Fibroblast of lung (primary cell): ENCODE results near the gene FCRL4. TPM values are rescaled to one million over a fixed set of nuclear protein-coding genes. Genes with fewer than 3 reads are reported as not detected.

Experiments
- DNase-seq, 2 donors: peaks; one replicate each; pipeline versions ENCODE4 v3.0.0 to v3.0.0-alpha.2; 2010; ENCODE audit warnings: low read depth in 2 of 2
- H2AFZ ChIP-seq: 2 replicates; pipeline ENCODE4 v1.5.1; 2012; ENCODE audit warnings: low read length, control low read depth, inconsistent platforms
- H3K27ac ChIP-seq: 2 replicates; pipeline ENCODE4 v1.5.1; 2011; ENCODE audit warnings: low read length, control low read depth; ENCODE audit not compliant: insufficient read depth
- H3K27me3 ChIP-seq: 2 replicates; pipeline ENCODE4 v1.5.1; 2011; ENCODE audit warnings: mild to moderate bottlenecking, low read length; ENCODE audit not compliant: control insufficient read depth, insufficient read depth
- H3K36me3 ChIP-seq: 2 replicates; pipeline ENCODE4 v1.5.1; 2011; ENCODE audit warnings: low read length; ENCODE audit not compliant: control insufficient read depth, insufficient read depth
- H3K4me1 ChIP-seq: 2 replicates; pipeline ENCODE4 v1.5.1; 2011; ENCODE audit warnings: low read length; ENCODE audit not compliant: control insufficient read depth, insufficient read depth; ENCODE audit errors: extremely low read depth
- H3K4me2 ChIP-seq: 2 replicates; pipeline ENCODE4 v1.5.1; 2011; ENCODE audit warnings: low read length, control low read depth; ENCODE audit not compliant: insufficient read depth; ENCODE audit errors: extremely low read depth
- H3K4me3 ChIP-seq, 4 experiments: fragments of 200-600 bp in 1 of 4; sonication (generic) in 1 of 4; replicated peaks in 1 of 4; 2 replicates each; pipeline ENCODE4 v1.5.1; 2011 to 2016; ENCODE audit warnings: low read length in 4 of 4, low read depth in 3 of 4, mild to moderate bottlenecking in 3 of 4, control low read depth in 2 of 4, inconsistent platforms in 1 of 4, mixed read lengths in 1 of 4; ENCODE audit not compliant: insufficient read depth in 1 of 4; ENCODE audit errors: control extremely low read depth in 1 of 4
- H3K79me2 ChIP-seq: 2 replicates; pipeline ENCODE4 v1.5.1; 2012; ENCODE audit warnings: mild to moderate bottlenecking, low read length, inconsistent platforms; ENCODE audit not compliant: control insufficient read depth, insufficient read depth
- H3K9ac ChIP-seq: 2 replicates; pipeline ENCODE4 v1.5.1; 2011; ENCODE audit warnings: mild to moderate bottlenecking, low read length, control low read depth; ENCODE audit not compliant: insufficient read depth
- H3K9me3 ChIP-seq: 2 replicates; pipeline ENCODE4 v1.5.1; 2012; ENCODE audit warnings: low read depth, low read length; ENCODE audit not compliant: control insufficient read depth, insufficient read depth
- H4K20me1 ChIP-seq: 2 replicates; pipeline ENCODE4 v1.5.1; 2011; ENCODE audit warnings: low read length; ENCODE audit not compliant: control insufficient read depth, insufficient read depth; ENCODE audit errors: extremely low read depth
- CTCF ChIP-seq, 2 donors: IDR thresholded peaks in 1 of 2; conservative IDR thresholded peaks in 1 of 2; 1 replicate in 1 of 2; 2 replicates in 1 of 2; pipeline ENCODE4 v1.5.1; 2011 to 2012; ENCODE audit warnings: low read length in 2 of 2, control low read depth in 1 of 2, inconsistent platforms in 1 of 2, low read depth in 1 of 2, mild to moderate bottlenecking in 1 of 2
- EZH2 ChIP-seq: IDR thresholded peaks from 2 replicates; pipeline ENCODE4 v1.5.1; 2012; ENCODE audit warnings: low read length, control low read depth, mild to moderate bottlenecking; ENCODE audit errors: missing control alignments
- polyA minus RNA-seq: library from RNA; depleted of rRNA, polyadenylated mRNA; stranded (reverse); fragments of >200 nt; gene quantifications from 2 replicates; pipeline ENCODE4 v1.2.3, GENCODE V29; 2011; ENCODE audit warnings: low replicate concordance
- polyA plus RNA-seq, 2 donors: library from polyadenylated mRNA; depleted of rRNA in 1 of 2; stranded (reverse) in 1 of 2; unstranded in 1 of 2; fragments of >200 nt; gene quantifications; 2 replicates each; pipeline ENCODE4 v1.2.1, GENCODE V29; 2011 to 2012; ENCODE audit warnings: missing spikeins in 1 of 2
- total RNA-seq: library from RNA; depleted of rRNA; stranded (reverse); fragments of >200 nt; gene quantifications from 2 replicates; pipeline ENCODE4 v1.2.1, GENCODE V29; 2014

Gene FCRL4
- not detected in 2 replicates for total RNA-seq
- not detected in 2 replicates for polyA plus RNA-seq
- not detected in 2 replicates for polyA plus RNA-seq (2012)
- not detected in 2 replicates for polyA minus RNA-seq

DNA sequence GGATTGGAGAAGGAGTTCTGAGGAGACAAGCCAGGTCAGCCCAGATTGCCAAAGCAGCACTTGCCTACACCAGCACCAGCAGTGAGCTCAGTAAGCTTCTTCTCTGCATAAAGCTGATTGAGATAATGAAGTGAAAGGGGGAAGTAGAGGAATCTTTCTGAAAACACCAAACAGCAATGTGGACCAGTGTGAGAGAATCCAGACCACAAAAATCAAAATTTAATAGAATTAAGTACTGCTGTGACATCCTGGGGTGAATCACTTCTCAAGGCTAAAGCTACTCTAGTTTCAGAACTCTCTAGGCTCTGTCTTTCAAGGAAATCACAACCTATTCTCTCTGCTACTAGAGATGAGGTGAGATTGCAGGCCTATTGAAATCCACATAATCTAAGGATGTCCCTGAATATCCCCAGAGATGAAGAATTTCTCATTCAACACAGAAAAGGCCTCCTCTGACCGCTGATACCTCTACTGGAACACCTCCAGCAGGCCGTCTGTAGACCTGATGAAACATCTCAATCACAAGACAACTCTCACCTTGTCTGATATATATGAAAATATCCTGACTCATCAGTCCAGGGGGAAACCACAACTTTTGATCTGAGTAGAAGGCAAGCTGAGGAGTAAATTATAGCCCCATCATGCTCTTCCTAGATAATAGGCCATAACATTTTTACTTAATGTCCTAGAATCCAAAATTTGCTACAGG lies at the start of gene FCRL4:
Gene FCRL4, minus strand, starts transcription at position 127 of the 709 bp plus-strand sequence. CDS start 141 bp downstream, outside the sequence.
- Histone ChIP-seq H3K4me3 (no peak within 1 kb of the TSS), H3K36me3 (no peaks in the 10 kb centered on the region), H3K79me2 (no peaks in the 10 kb centered on the region), H3K4me1 (no peaks in the 10 kb centered on the region), H3K4me2 (no peak within 1 kb of the TSS), H3K27me3 (no peaks in the 10 kb centered on the region), H3K9ac (no peak within 1 kb of the TSS), H2AFZ (no peak within 1 kb of the TSS), H4K20me1 (no peaks in the 10 kb centered on the region), H3K9me3 (no peaks in the 10 kb centered on the region), H3K27ac (no peak within 1 kb of the TSS)
- TF ChIP-seq EZH2 (no peak), CTCF (conservative IDR thresholded peaks at IDR 0.05 in 1 of 2, IDR thresholded peaks at IDR 0.05 in 1 of 2; ENCODE audit: low read depth in 1 of 2, low read length in 2 of 2) (no peak)
- no peak for DNase-seq

GRCh38 chr1:157646144-157646543 lies 48.3 kb upstream of the FCRL4 start:
- H3K4me1 ChIP-seq, result no peaks in the 10 kb centered on the region
- no peaks in the 10 kb centered on the region for H3K27me3 ChIP-seq
- no peak overlapping the region for H3K9ac ChIP-seq
- H3K9me3 ChIP-seq, result no peaks in the 10 kb centered on the region
- H4K20me1 ChIP-seq, result no peaks in the 10 kb centered on the region
- H3K4me2 ChIP-seq, result no peak overlapping the region
- H3K36me3 ChIP-seq, result no peaks in the 10 kb centered on the region
- H2AFZ ChIP-seq, result no peak overlapping the region
- no peaks in the 10 kb centered on the region for H3K79me2 ChIP-seq
- H3K4me3 ChIP-seq, result no peak overlapping the region
- no peak overlapping the region for H3K27ac ChIP-seq
- no peak for DNase-seq
- TF ChIP-seq EZH2 (no peak), CTCF (conservative IDR thresholded peaks at IDR 0.05 in 1 of 2, IDR thresholded peaks at IDR 0.05 in 1 of 2; ENCODE audit: low read depth in 1 of 2, low read length in 2 of 2) (no peak)

- Histone ChIP-seq H3K36me3 (no peaks in the 10 kb centered on the region), H3K9ac (no peak overlapping the region), H3K9me3 (no peaks in the 10 kb centered on the region), H3K4me1 (no peaks in the 10 kb centered on the region), H3K4me3 (no peak overlapping the region), H3K4me2 (no peak overlapping the region), H4K20me1 (no peaks in the 10 kb centered on the region), H2AFZ (no peak overlapping the region), H3K27ac (no peak overlapping the region), H3K79me2 (no peaks in the 10 kb centered on the region), H3K27me3 (no peaks in the 10 kb centered on the region)
- no peak for TF ChIP-seq CTCF (conservative IDR thresholded peaks at IDR 0.05 in 1 of 2, IDR thresholded peaks at IDR 0.05 in 1 of 2; ENCODE audit: low read depth in 1 of 2, low read length in 2 of 2)
- no peak for TF ChIP-seq EZH2
- no peak for DNase-seq
Observed at GRCh38 chr1:157641177-157641576, 43.3 kb upstream of the FCRL4 start.
